Neutrophil (primary cell): ENCODE data around the gene STARD4.

ENCODE experiments used
- H3K27ac ChIP-seq: fragments of 200-600 bp; sonication (generic); 2 replicates; pipeline ENCODE4 v1.5.1; 2016; ENCODE audit warnings: mild to moderate bottlenecking, moderate library complexity
- H3K27me3 ChIP-seq: fragments of 200-600 bp; sonication (generic); 2 replicates; pipeline ENCODE4 v1.6.0; 2016; ENCODE audit warnings: mild to moderate bottlenecking
- H3K36me3 ChIP-seq: fragments of 200-600 bp; sonication (generic); 2 replicates; pipeline ENCODE4 v1.5.1; 2017
- H3K4me1 ChIP-seq, 2 experiments: fragments of 200-600 bp in 1 of 2; sonication (generic) in 1 of 2; 1 replicate in 1 of 2; 2 replicates in 1 of 2; pipeline versions ENCODE4 v1.5.1 to v1.6.1; 2013 to 2016; ENCODE audit warnings: low read depth in 1 of 2, low read length in 1 of 2, mild to moderate bottlenecking in 1 of 2, moderate library complexity in 1 of 2; ENCODE audit not compliant: control insufficient read depth in 1 of 2, insufficient read depth in 1 of 2
- H3K4me3 ChIP-seq, 2 experiments: fragments of 200-600 bp in 1 of 2; sonication (generic) in 1 of 2; 1 replicate in 1 of 2; 2 replicates in 1 of 2; pipeline ENCODE4 v1.5.1; 2013 to 2016; ENCODE audit warnings: low read depth in 1 of 2, low read length in 1 of 2, mild to moderate bottlenecking in 1 of 2, moderate library complexity in 1 of 2
- H3K9me3 ChIP-seq: fragments of 200-600 bp; sonication (generic); 2 replicates; pipeline ENCODE4 v1.5.1; 2016
- CTCF ChIP-seq: fragments of 200-600 bp; sonication (generic); IDR thresholded peaks from 2 replicates; pipeline ENCODE4 v1.5.1; 2016; ENCODE audit warnings: antibody characterized with exemption

The STARD4 gene

GRCh38 chr5:111511174-111511830, 1.0 kb downstream of the STARD4 start:
- TF ChIP-seq CTCF, result no peak
- Histone ChIP-seq H3K27me3 (peaks cover 15% of the 10 kb centered on the region), H3K27ac (no peak overlapping the region), H3K9me3 (no peaks in the 10 kb centered on the region), H3K4me1 (peaks cover 14 to 18% of the 10 kb centered on the region in 2 experiments), H3K36me3 (no peaks in the 10 kb centered on the region), H3K4me3 (peak overlapping the region; percentile 67 to 69)

- H3K36me3 ChIP-seq, result no peaks in the 10 kb centered on the region
- TF ChIP-seq CTCF, result no peak
- H3K27me3 ChIP-seq, result peaks cover 15% of the 10 kb centered on the region
- no peak overlapping the region for H3K27ac ChIP-seq
- peaks cover 14 to 18% of the 10 kb centered on the region in 2 experiments for H3K4me1 ChIP-seq
- no peaks in the 10 kb centered on the region for H3K9me3 ChIP-seq
- H3K4me3 ChIP-seq, result no peak overlapping the region
These were observed 3.2 kb downstream of the STARD4 start for GRCh38 chr5:111509119-111509518.

- TF ChIP-seq CTCF, result no peak
- Histone ChIP-seq H3K27me3 (peaks cover 9% of the 10 kb centered on the region), H3K27ac (no peak overlapping the region), H3K4me3 (no peak overlapping the region), H3K9me3 (no peaks in the 10 kb centered on the region), H3K4me1 (peaks cover 7 to 8% of the 10 kb centered on the region in 2 experiments), H3K36me3 (no peaks in the 10 kb centered on the region)
These were observed 5.1 kb downstream of the STARD4 start for GRCh38 chr5:111507276-111507675.

- Histone ChIP-seq H3K27me3 (no peaks in the 10 kb centered on the region), H3K27ac (no peak overlapping the region), H3K9me3 (no peaks in the 10 kb centered on the region), H3K4me3 (no peak overlapping the region), H3K4me1 (no peaks in the 10 kb centered on the region), H3K36me3 (no peaks in the 10 kb centered on the region)
- no peak for TF ChIP-seq CTCF
These were observed 7.2 kb downstream of the STARD4 start for GRCh38 chr5:111505096-111505495.

GRCh38 chr5:111502956-111503355, 9.4 kb downstream of the STARD4 start:
- Histone ChIP-seq H3K36me3 (no peaks in the 10 kb centered on the region), H3K27me3 (no peaks in the 10 kb centered on the region), H3K27ac (no peak overlapping the region), H3K4me3 (no peak overlapping the region), H3K9me3 (no peaks in the 10 kb centered on the region), H3K4me1 (no peaks in the 10 kb centered on the region)
- no peak for TF ChIP-seq CTCF
